IPS-18a (cell line): ENCODE measurements around the gene LIMA1.

ENCODE experiments used
- H3K27ac ChIP-seq: one replicate; pipeline ENCODE4 v1.5.1; 2013; ENCODE audit warnings: low read length
- H3K27me3 ChIP-seq: one replicate; pipeline ENCODE4 v1.6.1; 2013; ENCODE audit warnings: mild to moderate bottlenecking, low read length; ENCODE audit not compliant: control insufficient read depth, insufficient read depth
- H3K36me3 ChIP-seq: one replicate; pipeline ENCODE4 v1.6.1; 2013; ENCODE audit warnings: low read depth, low read length; ENCODE audit not compliant: control insufficient read depth
- H3K4me1 ChIP-seq: one replicate; pipeline ENCODE4 v1.6.1; 2013; ENCODE audit warnings: low read depth, low read length; ENCODE audit not compliant: control insufficient read depth
- H3K4me3 ChIP-seq: one replicate; pipeline ENCODE4 v1.5.1; 2013; ENCODE audit warnings: low read length
- H3K9ac ChIP-seq: one replicate; pipeline ENCODE4 v1.6.1; 2013; ENCODE audit warnings: mild to moderate bottlenecking, low read length, moderate library complexity
- H3K9me3 ChIP-seq: one replicate; pipeline ENCODE4 v1.6.1; 2013; ENCODE audit warnings: low read depth, low read length; ENCODE audit not compliant: control insufficient read depth

LIMA1 gene

DNA sequence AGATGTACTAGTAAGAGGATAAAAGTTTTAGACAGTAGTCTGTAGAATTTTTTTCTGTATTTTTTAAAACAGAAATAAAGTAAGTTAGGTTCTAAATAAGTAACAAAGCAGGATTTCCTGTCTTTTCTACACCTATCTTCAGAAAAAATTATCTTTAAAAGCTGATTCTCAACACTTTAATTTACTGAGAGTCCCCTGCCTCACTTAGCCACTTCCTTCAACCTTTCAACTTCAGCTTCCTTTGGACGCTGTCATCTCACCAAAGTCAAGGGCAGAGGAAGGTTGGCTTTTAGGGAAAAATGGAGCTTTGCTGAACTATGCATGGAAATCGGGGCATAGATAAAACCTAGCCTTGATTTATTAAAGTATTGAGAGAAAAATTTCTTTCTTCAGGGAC is 71.3 kb downstream of the LIMA1 start:
- H3K9ac ChIP-seq: no peak overlapping the region
- no peaks in the 10 kb centered on the region for H3K36me3 ChIP-seq
- H3K4me1 ChIP-seq: no peaks in the 10 kb centered on the region
- no peak overlapping the region for H3K27ac ChIP-seq
- H3K9me3 ChIP-seq: no peaks in the 10 kb centered on the region
- H3K27me3 ChIP-seq: no peaks in the 10 kb centered on the region
- no peak overlapping the region for H3K4me3 ChIP-seq

DNA sequence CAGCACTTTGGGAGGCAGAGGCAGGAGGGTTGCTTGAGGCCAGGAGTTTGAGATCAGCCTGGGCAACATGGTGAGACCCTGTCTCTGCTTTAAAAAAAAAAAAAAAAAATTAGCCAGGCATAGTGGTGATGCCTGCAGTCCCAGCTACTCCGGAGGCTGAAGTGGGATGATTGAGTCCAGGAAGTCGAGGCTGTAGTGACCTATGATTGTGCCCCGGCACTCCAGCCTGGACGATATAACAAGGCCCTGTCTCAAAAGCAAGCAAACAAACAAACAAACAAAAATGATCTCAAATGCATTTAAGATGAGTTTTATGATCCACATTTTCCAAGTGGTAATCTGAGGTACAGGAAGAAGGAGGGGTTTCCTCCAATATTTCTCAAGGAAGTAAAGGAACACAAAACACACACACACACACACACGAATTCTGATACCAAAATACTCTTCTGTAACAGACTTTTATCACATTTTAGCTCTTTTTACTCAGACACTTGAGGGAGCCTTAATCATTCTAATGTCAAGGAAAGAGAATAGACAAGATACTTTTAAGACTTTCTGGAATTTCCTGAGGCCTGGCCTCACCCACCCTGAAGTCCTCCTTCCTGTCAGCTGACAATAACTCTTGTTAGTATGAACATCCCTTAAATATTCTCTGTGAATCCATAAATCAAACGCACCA is 71.8 kb downstream of the LIMA1 start:
- Histone ChIP-seq H3K27me3 (no peaks in the 10 kb centered on the region), H3K9ac (no peak overlapping the region), H3K4me3 (no peak overlapping the region), H3K9me3 (no peaks in the 10 kb centered on the region), H3K36me3 (no peaks in the 10 kb centered on the region), H3K4me1 (no peaks in the 10 kb centered on the region), H3K27ac (no peak overlapping the region)

DNA sequence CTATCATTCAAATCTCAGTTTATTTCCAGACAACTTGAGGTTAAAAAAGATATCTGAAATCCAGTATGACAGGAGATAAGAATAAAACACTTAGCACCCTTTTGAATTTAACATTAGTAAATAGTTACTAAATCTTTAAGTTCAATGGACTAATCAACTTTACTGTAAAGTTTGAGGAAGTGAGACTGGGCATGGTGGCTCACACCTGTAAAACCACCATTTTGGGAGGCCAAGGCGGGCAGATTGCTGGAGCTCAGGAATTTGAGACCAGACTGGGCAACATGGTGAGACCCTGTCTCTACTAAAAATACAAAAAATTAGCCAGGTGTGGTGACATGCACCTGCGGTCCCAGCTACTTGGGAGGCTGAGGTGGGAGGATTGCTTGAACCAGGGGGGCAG is 75.9 kb downstream of the LIMA1 start:
- no peak overlapping the region for H3K27ac ChIP-seq
- H3K9ac ChIP-seq: no peak overlapping the region
- no peaks in the 10 kb centered on the region for H3K9me3 ChIP-seq
- H3K4me1 ChIP-seq: peaks cover 3% of the 10 kb centered on the region
- no peaks in the 10 kb centered on the region for H3K27me3 ChIP-seq
- peaks cover 23% of the 10 kb centered on the region for H3K36me3 ChIP-seq
- no peak overlapping the region for H3K4me3 ChIP-seq

DNA sequence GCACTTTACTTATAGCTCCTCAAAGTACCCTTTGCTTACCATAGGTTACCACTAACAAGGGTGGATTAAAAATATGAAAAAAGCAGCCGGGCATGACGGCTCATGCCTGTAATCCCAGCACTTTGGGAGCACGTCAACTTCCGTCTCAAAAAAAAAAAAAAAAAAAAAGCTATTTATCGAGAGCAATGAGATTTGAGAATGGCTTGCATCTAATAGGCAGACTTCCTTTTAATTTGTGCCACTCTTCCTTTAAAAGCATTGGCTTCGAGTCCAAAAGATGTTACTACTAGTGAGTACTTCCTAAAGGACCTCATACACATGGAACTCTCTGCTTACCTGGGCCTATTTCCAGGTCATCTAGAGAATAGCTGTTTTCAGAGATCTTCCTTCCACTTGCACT is 77.7 kb downstream of the LIMA1 start:
- no peak overlapping the region for H3K9ac ChIP-seq
- no peaks in the 10 kb centered on the region for H3K27me3 ChIP-seq
- H3K4me1 ChIP-seq: peaks cover 4% of the 10 kb centered on the region
- H3K36me3 ChIP-seq: peaks cover 28% of the 10 kb centered on the region
- no peak overlapping the region for H3K27ac ChIP-seq
- no peak overlapping the region for H3K4me3 ChIP-seq
- H3K9me3 ChIP-seq: no peaks in the 10 kb centered on the region

- Histone ChIP-seq H3K4me3 (no peak overlapping the region), H3K9ac (no peak overlapping the region), H3K4me1 (peaks cover 4% of the 10 kb centered on the region), H3K27me3 (no peaks in the 10 kb centered on the region), H3K36me3 (peaks cover 39% of the 10 kb centered on the region), H3K9me3 (no peaks in the 10 kb centered on the region), H3K27ac (no peak overlapping the region)
Measured at GRCh38 chr12:50203691-50204090, 79.6 kb downstream of the LIMA1 start.

DNA sequence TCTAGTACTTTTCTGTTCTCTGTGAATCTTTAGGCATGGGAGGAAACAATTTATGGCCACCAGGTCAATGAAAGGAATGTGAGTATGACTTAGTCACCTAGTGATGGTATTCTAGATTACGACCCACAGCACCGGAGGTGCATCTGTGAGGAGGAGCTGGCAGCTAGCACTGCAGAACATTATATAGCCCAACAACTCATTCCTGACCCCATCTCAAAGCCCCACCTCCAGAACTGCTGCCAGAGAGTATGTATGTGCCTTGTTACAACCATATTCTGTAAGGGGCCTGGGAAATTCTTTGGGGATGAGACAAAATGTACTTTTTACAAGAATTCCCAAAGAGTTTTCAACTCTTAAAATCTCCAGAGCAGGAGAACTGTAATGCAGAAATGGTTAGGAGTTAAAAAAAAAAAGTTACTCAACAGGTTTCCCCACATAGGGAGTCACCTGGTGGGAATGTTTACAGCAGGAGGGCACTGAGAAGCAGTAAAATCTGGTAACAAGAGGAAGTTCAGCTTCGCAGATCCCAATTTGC is 81.3 kb downstream of the LIMA1 start:
- Histone ChIP-seq H3K9me3 (no peaks in the 10 kb centered on the region), H3K36me3 (peaks cover 52% of the 10 kb centered on the region), H3K4me1 (peaks cover 4% of the 10 kb centered on the region), H3K4me3 (no peak overlapping the region), H3K27me3 (no peaks in the 10 kb centered on the region), H3K27ac (peak overlapping the region; percentile 15), H3K9ac (no peak overlapping the region)

DNA sequence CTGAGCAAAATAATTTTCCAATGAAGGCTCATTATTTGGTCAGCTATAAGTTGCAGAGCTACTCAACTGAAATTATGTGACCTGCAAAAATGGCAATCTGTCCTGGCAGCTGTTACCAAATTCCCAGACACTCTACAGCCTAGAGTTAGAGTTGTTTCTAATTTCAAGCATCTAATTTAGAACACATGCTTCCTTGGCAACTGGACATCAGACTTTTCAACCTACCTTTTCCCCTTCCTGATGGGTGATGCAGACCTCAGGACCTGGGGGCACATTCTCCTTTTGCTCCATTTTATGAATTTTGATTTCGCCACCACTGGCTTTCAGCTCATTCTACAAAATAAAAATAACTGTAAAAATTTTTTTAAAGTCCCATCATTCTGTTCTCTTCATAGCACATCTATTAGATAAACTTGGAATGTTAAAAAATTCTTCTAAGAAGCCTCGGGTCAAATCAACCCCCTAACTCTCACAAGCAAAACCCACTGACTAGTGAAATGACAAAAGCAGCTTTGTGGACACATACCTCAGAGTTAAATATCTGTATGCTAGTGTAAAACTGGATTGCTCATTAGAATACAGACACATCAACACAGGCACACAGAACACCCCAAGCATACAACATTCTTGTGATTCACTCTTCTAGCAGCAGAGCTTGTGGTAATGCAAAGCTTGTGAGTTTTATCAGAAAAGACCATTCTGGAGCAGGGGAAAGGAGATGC is 82.6 kb downstream of the LIMA1 start:
- Histone ChIP-seq H3K4me3 (no peak overlapping the region), H3K36me3 (peaks cover 51% of the 10 kb centered on the region), H3K27me3 (no peaks in the 10 kb centered on the region), H3K27ac (no peak overlapping the region), H3K9ac (no peak overlapping the region), H3K4me1 (peaks cover 4% of the 10 kb centered on the region), H3K9me3 (no peaks in the 10 kb centered on the region)

DNA sequence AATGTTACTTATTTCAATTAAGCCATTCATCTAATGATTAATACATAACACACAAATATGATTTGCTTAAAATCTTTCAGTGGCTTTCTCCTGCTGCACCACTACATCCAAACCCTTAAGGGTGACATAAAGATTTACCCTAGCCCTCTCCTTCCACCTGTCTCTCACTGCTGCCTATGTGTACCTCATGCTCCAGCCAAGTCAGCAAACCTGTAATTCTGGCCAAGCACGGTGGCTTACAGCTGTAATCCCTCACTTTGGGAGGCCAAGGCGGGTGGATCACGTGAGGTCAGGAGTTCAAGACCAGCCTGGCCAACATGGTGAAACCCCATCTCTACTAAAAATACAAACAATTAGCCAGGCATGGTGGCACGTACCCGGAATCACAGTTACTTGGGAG is 84.5 kb downstream of the LIMA1 start:
- Histone ChIP-seq H3K4me3 (no peak overlapping the region), H3K27ac (no peak overlapping the region), H3K9me3 (no peaks in the 10 kb centered on the region), H3K36me3 (peaks cover 36% of the 10 kb centered on the region), H3K4me1 (peaks cover 4% of the 10 kb centered on the region), H3K9ac (no peak overlapping the region), H3K27me3 (no peaks in the 10 kb centered on the region)

GRCh38 chr12:50197297-50197727 is 86.0 kb downstream of the LIMA1 start:
- H3K4me1 ChIP-seq: peaks cover under 1% of the 10 kb centered on the region

GRCh38 chr12:50196537-50196936 is 86.8 kb downstream of the LIMA1 start:
- no peaks in the 10 kb centered on the region for H3K27me3 ChIP-seq
- no peak overlapping the region for H3K27ac ChIP-seq
- H3K4me1 ChIP-seq: no peaks in the 10 kb centered on the region
- H3K9me3 ChIP-seq: no peaks in the 10 kb centered on the region
- peaks cover 41% of the 10 kb centered on the region for H3K36me3 ChIP-seq
- H3K4me3 ChIP-seq: no peak overlapping the region
- no peak overlapping the region for H3K9ac ChIP-seq

More at GRCh38 chr12:50197297-50197727, 86.0 kb downstream of the LIMA1 start:
- Histone ChIP-seq H3K4me3 (no peak overlapping the region), H3K9ac (no peak overlapping the region), H3K27ac (no peak overlapping the region), H3K36me3 (peaks cover 38% of the 10 kb centered on the region), H3K9me3 (no peaks in the 10 kb centered on the region), H3K27me3 (no peaks in the 10 kb centered on the region)

GRCh38 chr12:50195832-50196231 is 87.5 kb downstream of the LIMA1 start:
- H3K4me3 ChIP-seq: no peak overlapping the region
- H3K27me3 ChIP-seq: no peaks in the 10 kb centered on the region
- no peaks in the 10 kb centered on the region for H3K9me3 ChIP-seq
- H3K36me3 ChIP-seq: peaks cover 37% of the 10 kb centered on the region
- H3K9ac ChIP-seq: no peak overlapping the region
- H3K27ac ChIP-seq: no peak overlapping the region
- H3K4me1 ChIP-seq: no peaks in the 10 kb centered on the region

GRCh38 chr12:50192908-50193307 is 90.4 kb downstream of the LIMA1 start:
- Histone ChIP-seq H3K9ac (no peak overlapping the region), H3K27ac (no peak overlapping the region), H3K9me3 (no peaks in the 10 kb centered on the region), H3K4me1 (no peaks in the 10 kb centered on the region), H3K27me3 (no peaks in the 10 kb centered on the region), H3K4me3 (no peak overlapping the region), H3K36me3 (peaks cover 17% of the 10 kb centered on the region)
